HL-60 (cell line): ENCODE data around the gene TTL.
"Not testable (repeated sequence)": the region's sequence is repeated elsewhere in the genome, so short reads cannot be mapped to it uniquely, and the experiment has no call there.

Experiments
- DNase-seq, 2 experiments: peaks; one replicate each; pipeline ENCODE4 v3.0.0-alpha.2; 2010 to 2020; ENCODE audit warnings: low read depth in 1 of 2, low spot score in 1 of 2
- H3K27ac ChIP-seq: fragments of 250-450 bp; sonication (Bioruptor Pico); replicated peaks from 2 replicates; pipeline ENCODE4 v1.5.1; 2020; ENCODE audit warnings: mild to moderate bottlenecking, moderate library complexity
- H3K27me3 ChIP-seq: fragments of 250-450 bp; sonication (Bioruptor Pico); 2 replicates; pipeline ENCODE4 v1.5.1; 2021; ENCODE audit warnings: mild to moderate bottlenecking, moderate library complexity; ENCODE audit not compliant: insufficient read depth, poor library complexity, severe bottlenecking
- H3K4me3 ChIP-seq: replicated peaks from 2 replicates; pipeline ENCODE4 v1.5.1; 2011; ENCODE audit warnings: mild to moderate bottlenecking, control low read depth, low read length; ENCODE audit not compliant: insufficient read depth
- GABPA ChIP-seq: IDR thresholded peaks from 2 replicates; pipeline ENCODE4 v1.6.1; 2012; ENCODE audit warnings: low read depth
- POLR2AphosphoS5 ChIP-seq: IDR thresholded peaks from 2 replicates; pipeline ENCODE4 v1.6.1; 2012; ENCODE audit warnings: low read depth
- REST ChIP-seq: IDR thresholded peaks from 2 replicates; pipeline ENCODE4 v1.6.1; 2012; ENCODE audit warnings: low read depth; ENCODE audit not compliant: insufficient replicate concordance
- SPI1 ChIP-seq: IDR thresholded peaks from 2 replicates; pipeline ENCODE4 v1.6.1; 2012; ENCODE audit warnings: low read depth, mild to moderate bottlenecking, borderline replicate concordance
- TF ChIP-seq, protein P1 (sequence below): IDR thresholded peaks from one replicate; pipeline ENCODE4 v1.5.1; 2011; ENCODE audit warnings: low read length, control low read depth, inconsistent platforms; ENCODE audit not compliant: insufficient read depth

The TTL gene

DNA sequence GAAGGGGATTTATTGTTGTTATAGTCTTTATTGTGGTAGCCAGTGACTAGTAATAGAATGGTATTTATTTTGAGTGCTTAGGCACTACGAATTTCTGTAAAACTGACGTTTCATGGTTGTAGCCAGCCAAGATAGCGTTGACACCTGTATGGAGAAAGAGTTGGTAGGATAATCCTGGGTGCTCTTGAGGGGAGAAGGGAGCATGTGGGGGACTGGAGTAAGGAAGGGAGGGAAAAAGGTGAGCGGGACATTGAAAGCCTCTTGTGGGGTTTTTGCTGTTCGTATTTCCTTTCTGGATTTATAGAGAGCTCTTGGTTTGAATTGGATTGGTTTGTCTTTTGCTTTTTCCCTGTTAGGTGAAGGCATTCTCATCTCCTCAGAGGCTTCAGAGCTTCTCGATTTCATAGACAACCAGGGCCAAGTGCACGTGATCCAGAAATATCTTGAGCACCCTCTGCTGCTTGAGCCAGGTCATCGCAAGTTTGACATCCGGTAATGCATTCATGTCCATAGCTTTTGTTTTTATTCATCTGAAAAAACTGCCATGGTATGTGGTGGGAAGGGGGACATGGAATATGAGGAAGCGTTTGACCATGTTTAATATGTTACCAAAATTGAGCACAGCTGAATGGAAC is 19.0 kb downstream of the TTL start:
- H3K4me3 ChIP-seq = not testable (repeated sequence)
- TF ChIP-seq, protein P1, sequence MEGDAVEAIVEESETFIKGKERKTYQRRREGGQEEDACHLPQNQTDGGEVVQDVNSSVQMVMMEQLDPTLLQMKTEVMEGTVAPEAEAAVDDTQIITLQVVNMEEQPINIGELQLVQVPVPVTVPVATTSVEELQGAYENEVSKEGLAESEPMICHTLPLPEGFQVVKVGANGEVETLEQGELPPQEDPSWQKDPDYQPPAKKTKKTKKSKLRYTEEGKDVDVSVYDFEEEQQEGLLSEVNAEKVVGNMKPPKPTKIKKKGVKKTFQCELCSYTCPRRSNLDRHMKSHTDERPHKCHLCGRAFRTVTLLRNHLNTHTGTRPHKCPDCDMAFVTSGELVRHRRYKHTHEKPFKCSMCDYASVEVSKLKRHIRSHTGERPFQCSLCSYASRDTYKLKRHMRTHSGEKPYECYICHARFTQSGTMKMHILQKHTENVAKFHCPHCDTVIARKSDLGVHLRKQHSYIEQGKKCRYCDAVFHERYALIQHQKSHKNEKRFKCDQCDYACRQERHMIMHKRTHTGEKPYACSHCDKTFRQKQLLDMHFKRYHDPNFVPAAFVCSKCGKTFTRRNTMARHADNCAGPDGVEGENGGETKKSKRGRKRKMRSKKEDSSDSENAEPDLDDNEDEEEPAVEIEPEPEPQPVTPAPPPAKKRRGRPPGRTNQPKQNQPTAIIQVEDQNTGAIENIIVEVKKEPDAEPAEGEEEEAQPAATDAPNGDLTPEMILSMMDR = peak; percentile 10
- DNase-seq = peak in 1 of 2 experiments; percentile 60

GRCh38 chr2:112509239-112509998 is 27.5 kb downstream of the TTL start:
- DNase-seq, H3K27me3 ChIP-seq, H3K27ac ChIP-seq, H3K4me3 ChIP-seq: not testable (repeated sequence)

More for the DNA sequence above, 19.0 kb downstream of the TTL start:
- not testable (repeated sequence) for H3K27ac ChIP-seq, H3K27me3 ChIP-seq

- no peak overlapping the region for H3K4me3 ChIP-seq
- DNase-seq = no peak
- H3K27me3 ChIP-seq = no peaks in the 10 kb centered on the region
- TF ChIP-seq SPI1 (no peak), POLR2AphosphoS5 (no peak), GABPA (no peak), REST (no peak)
- TF ChIP-seq, protein P1 = no peak
- H3K27ac ChIP-seq = no peak overlapping the region
Measured at GRCh38 chr2:112516801-112517200, 34.8 kb downstream of the TTL start.

DNA sequence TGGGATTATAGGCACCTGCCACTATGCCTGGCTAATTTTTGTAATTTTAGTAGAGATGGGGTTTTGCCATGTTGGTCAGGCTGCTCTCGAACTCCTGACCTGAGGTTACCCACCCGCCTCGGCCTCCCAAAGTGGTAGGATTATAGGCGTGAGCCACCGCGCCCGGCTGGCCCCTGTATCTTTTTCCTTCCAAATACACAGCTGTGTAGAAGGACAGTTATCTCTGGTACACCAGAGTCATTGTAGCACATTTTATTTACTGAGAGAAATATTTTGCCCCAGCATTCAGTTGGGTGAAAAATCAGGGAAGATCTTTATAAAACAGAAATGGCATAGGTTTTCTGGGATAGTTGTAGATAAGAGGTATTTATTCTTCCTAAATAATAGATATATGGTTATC is 36.9 kb downstream of the TTL start:
- TF ChIP-seq, protein P1 = no peak
- TF ChIP-seq SPI1 (no peak), REST (no peak), GABPA (no peak), POLR2AphosphoS5 (no peak)
- DNase-seq = no peak

More for the DNA sequence above, 36.9 kb downstream of the TTL start:
- no peaks in the 10 kb centered on the region for H3K27me3 ChIP-seq
- no peak overlapping the region for H3K4me3 ChIP-seq
- H3K27ac ChIP-seq = no peak overlapping the region
